Amniotic stem cell (primary cell): ENCODE data around the gene VOPP1.
A peak's percentile ranks its signal among the peaks of the same experiment; 100 is the strongest.
"Not testable (repeated sequence)": the region's sequence is repeated elsewhere in the genome, so short reads cannot be mapped to it uniquely, and the experiment has no call there.

Source experiments
- DNase-seq: peaks from one replicate; lab custom pipeline; 2025; lab: John Stamatoyannopoulos, UW

Gene VOPP1

GRCh38 chr7:55488216-55488615, 84.1 kb downstream of the VOPP1 start:
- no peak for DNase-seq

DNA sequence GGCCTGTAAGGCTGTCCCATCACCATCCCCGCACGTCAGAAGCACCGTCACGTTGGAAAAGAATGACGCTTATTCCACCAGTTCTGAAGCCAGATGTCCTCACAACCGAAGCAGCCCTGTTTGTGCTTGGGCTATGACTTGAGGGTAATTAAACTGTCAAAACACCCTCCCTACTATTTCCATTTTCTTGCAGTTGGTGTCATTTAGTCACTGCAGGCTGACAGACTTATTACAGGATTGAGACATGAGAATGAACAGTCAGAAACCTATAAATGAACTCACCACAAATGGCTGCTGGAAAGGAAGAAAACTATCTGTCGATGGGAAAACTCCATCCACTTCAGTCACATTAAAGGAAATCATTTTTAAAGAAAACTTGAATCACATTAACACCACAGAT, 85.3 kb downstream of the VOPP1 start:
- no peak for DNase-seq

DNA sequence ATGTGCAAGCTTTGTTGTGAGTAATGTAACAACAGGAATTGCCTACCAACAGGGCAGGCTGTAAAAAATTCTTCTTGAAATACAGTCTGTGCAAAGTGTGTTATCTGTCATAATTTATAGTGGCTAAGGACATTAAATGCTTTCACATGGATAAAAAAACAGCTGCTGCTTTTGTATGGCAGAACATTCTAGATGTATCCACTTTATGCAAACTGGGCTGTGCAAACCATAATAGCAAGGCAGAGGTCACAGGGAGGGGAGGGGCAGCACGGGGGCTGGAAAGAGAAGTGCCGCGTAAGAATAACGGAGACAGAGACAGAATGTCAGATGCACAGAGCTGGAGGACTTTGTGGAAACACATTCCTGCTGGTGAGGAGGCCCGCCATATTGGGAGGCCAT, 86.1 kb downstream of the VOPP1 start:
- no peak for DNase-seq

GRCh38 chr7:55485501-55486191, 86.7 kb downstream of the VOPP1 start:
- DNase-seq = no peak

- no peak for DNase-seq
Measured at GRCh38 chr7:55484834-55485233, 87.5 kb downstream of the VOPP1 start.

GRCh38 chr7:55484241-55484640, 88.1 kb downstream of the VOPP1 start:
- no peak for DNase-seq

DNA sequence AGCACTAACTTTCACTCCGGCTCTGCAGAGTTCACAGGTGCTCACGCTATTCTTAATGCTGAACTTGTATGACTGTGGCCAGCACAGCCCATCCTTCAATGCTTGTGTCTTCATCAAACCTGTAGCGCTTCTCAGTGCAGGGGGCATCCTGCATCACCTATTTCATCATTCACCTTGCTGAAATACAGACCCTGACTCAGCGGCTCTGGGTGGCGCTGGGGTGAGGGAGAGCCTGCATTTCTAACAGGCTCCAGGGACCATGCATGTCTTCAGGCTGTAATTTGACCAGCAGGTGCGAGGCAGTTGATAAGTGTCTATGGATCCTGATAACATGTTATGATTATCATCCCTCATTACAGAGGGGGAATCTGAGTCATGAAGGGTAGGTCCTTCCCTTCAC, 89.3 kb downstream of the VOPP1 start:
- no peak for DNase-seq

- DNase-seq = no peak
Measured at GRCh38 chr7:55481155-55481554, 91.1 kb downstream of the VOPP1 start.

DNA sequence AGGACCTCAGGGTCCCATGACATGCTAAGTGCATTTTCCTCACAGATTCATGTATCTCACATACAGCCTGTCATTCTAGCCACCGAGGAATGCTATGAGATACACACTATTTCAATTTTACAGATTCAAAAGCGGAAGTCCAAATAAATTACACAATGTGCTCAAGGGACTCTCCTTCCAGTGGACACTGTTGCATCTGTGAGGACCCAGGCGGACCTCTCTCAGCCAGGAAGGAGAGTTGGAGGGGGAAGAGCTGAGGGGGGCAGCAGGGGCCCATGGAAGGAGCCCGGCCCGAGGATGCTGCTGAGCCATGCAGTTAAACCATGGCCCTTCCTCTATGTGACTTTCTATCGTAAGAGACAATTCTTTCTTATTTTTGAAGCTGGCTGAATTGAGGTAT, 93.6 kb downstream of the VOPP1 start:
- no peak for DNase-seq

DNA sequence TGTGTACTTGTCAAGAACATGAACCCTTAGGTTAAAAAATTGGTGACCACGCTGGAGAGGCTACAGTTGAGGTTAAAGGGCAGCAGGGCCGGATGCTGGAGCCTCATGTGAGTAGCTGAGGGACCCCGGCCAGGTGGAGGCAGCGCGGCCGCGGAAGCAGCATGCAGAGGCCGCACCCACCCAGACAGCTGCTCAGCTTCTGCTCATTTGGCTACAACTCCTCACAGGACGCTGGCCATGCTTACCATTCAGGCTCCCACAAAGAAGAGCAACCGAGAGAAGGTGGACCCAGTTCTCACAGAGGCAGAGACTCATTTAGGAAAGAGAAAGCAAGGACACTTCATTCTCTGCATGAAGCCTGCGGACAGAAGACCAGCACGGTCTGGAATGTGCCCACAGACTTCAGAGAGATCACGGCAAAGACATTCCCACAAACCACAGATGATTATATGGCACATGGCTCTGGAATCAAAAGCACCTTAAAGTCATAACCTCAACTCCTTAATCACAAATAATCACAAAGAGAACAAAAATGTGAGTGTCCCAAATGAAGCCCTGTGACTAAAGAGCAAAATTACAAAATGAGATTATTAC, 94.4 kb downstream of the VOPP1 start:
- DNase-seq = peak; percentile 45

- no peak for DNase-seq
Measured at GRCh38 chr7:55476852-55477780, 95.2 kb downstream of the VOPP1 start.

GRCh38 chr7:55475855-55476803, 96.2 kb downstream of the VOPP1 start:
- DNase-seq = no peak

DNA sequence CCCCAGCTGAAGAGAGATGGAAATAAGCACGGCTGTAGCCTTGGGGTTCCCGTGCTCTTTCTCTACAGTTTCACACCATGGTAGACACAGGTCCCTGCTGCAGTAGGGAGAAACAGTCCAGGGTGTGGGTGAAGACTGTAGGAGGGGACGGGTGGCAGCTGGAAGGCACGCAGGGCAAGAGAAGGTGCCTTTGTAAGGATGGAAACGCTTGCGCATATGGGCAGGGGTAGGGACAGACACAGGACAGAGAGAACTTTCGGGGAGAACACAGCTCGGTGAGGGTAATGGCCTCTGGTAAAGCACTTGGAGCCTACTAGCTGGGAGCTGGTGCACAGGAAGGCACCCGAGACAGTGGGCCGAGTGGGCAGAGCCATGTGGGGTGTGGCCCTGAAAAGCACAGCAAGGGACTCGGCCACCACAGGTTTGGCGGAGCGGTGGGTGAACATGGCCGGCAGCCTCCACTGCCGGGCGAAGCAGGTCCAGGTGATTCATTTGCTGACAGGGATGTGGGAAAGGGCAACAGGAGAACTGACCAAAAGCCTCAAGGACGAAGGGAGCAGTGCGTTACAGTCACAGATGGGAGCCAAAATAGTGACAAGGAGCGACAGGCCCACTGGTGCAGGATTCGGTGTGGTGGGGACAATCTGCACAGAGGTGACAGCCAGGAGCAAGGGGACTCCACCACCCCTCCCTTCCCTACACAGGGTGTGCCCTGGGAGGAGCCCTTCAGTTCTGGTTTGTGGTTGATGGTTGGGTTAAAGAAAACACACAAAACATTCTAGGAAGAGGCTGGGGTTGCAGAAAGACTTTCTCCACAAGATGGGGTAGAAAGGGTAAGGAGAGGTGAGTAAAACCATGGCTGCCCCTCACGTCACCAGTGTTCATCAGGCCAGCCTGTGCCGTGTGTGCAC, 97.1 kb downstream of the VOPP1 start:
- DNase-seq = no peak

- DNase-seq = no peak
Measured at GRCh38 chr7:55473932-55474331, 98.4 kb downstream of the VOPP1 start.

DNA sequence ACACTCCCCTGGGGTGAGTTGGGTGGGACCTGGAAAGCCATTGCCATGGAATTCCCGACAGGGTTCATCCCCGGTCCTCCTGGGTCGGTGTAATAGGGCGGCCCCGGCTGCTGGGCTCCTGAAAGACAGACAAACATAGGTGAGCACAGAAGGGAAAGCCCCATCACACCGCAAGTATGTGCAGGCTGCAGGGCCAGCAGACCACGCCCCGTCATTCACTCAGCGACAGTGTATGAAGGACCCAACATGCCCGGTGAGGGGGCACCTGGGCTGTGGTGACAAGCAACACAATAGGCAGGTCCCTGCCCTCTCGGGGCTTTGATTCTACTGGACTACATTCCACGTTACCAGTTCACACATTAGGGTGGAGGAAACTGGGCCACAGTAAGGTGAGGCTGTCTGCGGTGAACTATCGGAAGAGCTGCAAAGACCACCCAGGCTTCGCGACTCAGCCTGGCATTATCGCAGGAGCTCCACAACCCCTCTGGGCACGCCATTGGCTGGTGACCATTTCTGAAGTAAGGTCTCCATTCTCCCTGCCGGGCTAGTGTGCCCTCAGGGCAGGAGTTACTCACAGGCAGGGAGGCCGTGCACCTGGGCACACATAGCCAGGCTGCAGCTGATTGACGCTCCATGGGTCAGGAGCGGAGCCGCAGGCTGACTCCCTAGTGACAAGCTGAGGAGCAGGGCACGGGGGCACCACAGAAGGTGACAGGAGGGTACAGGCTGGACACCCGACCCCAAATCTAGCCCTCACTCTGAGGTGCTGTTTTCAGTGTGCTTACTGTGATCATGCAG, 99.2 kb downstream of the VOPP1 start:
- DNase-seq = no peak

- DNase-seq = not testable (repeated sequence)
Measured at GRCh38 chr7:55472406-55472805, 99.9 kb downstream of the VOPP1 start.

GRCh38 chr7:55471594-55471993, 100.7 kb downstream of the VOPP1 start:
- DNase-seq = not testable (repeated sequence)

- DNase-seq = no peak
Measured at GRCh38 chr7:55470261-55470660, 102.0 kb downstream of the VOPP1 start.

DNA sequence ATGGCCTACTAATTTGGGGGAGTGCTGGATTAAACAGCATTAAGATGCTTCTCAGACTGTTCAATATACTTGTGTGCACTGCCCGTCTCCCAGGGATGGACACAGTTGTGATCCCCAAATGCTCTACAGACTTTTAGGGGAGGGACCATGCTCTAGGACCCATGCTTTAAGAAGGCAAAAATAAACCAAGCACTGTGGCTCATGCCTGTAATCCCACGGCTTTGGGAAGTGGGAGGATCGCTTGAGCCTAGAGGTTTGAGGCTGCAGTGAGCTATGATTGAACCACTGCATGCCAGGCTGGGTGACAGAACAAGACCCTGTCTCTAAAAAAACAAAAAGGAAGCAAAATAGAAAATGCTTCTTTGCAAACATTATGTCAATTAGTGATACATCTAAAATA, 102.6 kb downstream of the VOPP1 start:
- DNase-seq = no peak

- DNase-seq = no peak
Measured at GRCh38 chr7:55469271-55469681, 103.0 kb downstream of the VOPP1 start.
